ENCODE measurements around the gene LRRC46.
A peak's percentile ranks its signal among the peaks of the same experiment; 100 is the strongest.

Gene LRRC46

GRCh38 chr17:47830396-47831002, 971 bp upstream of the LRRC46 start:
- DNase-seq (ENCODE audit: low read depth), result no peak

- DNase-seq (ENCODE audit: low read depth), result no peak
Observed at GRCh38 chr17:47831934-47832327, 461 bp downstream of the LRRC46 start.

DNA sequence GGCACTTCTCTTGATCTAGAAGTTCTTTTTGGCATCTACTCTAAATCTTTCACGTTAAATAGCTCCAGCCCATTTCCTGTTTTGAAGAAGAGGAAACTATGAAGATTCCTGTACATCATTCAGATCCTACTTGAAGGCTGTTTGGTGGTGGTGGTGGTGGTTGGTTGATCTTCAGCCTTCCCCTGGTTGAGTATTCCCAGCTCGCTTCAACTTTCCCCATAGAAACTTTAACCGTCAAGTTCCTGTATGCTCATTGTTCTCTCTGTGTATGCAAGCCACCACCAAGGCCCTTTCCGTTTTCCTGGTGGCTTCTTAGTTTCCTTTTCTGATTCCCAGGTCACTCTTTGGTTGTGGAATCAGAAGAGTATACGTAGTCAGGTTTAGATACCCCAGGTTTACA, 3.3 kb downstream of the LRRC46 start:
- DNase-seq (ENCODE audit: low read depth), result no peak

GRCh38 chr17:47836601-47837000, 5.1 kb downstream of the LRRC46 start:
- no peak for DNase-seq (ENCODE audit: low read depth)

GRCh38 chr17:47837401-47838039, 6.0 kb downstream of the LRRC46 start:
- DNase-seq (ENCODE audit: low read depth), result peak; percentile 50

DNA sequence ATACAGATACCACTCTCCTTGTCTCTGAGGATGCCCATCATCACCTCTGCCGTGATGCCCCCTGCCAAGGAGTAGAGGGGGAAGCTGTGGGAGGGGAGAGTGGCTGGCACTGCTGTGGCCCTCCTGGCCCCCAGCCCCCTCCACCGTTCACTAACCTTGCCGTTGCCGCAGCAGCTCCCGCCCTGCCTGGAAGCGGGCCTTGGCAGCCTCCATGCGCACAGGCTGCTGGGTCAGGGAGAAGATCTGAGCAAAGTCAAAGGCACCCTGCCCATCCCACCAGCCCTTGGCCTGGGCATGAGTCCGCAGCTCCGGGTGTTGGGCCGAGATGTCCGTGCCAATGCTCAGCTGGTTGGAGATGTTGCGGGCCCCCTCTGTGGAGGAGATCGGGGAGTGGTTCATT, 7.2 kb downstream of the LRRC46 start:
- no peak for DNase-seq (ENCODE audit: low read depth)

DNA sequence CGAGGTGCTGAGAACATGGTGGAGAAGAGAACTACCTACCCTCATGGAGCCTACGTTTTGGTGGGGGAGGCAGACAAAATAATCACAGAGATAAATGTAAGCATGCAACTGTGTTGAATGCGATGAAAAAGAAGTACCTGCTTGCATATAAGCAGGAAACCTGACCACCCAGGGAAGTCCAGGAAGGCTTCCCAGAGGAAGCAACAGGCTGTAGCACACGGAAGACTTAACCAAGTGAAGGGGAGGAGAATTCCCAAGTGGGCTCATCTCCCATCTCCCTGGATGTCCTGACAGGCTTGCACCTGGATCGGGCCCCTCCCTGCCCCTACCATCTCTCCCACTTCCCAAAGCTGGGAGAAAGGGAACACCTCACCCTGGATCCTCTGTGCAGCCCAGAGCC, 7.6 kb downstream of the LRRC46 start:
- DNase-seq (ENCODE audit: low read depth), result no peak

- no peak for DNase-seq (ENCODE audit: low read depth)
Observed at GRCh38 chr17:47840001-47840741, 8.7 kb downstream of the LRRC46 start.

DNA sequence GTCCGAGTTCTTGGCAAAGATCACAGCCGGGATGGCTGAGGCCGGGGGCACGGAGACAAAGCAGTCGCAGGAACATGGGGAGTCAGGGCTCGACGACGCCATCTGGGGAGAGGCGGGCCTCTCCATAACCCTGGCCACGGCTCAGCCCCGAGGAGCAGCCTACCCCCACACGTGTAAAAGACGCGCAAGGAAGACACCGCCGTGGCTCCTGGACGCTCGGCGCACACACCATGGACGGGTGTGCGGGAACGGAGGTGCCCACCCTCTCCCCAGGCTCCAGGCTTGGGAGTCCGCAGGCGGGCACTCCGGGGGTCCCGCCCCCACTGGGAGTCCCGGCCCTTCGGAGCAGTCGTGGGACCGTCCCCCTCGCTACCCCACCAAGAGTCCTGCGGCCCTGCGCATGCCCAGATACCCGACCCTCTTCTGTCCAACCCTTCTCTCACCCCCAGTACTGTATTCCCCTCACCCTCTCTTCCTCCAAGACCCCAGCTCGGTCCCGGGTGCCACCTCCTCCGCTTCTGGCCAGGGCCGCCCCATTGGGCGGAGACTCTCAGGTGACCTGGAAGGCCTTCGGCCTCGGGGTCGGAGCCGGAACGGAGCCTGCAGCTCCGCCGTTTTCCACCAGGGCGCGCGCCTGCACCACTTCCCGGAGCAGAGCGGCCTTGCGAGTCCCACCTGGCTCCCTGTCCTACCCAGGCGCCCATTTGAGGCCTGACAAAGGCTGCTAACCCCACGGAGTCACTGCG, 9.4 kb downstream of the LRRC46 start, which contains the start of gene SCRN2:
Gene SCRN2 (minus strand): TSS at position 532 of the 746 bp plus-strand sequence. CDS start 430 bp downstream, at position 102.
- DNase-seq (ENCODE audit: low read depth), result peak; percentile 77

GRCh38 chr17:47841488-47842291, 10.2 kb downstream of the LRRC46 start:
- DNase-seq (ENCODE audit: low read depth), result no peak

GRCh38 chr17:47843391-47843730, 11.9 kb downstream of the LRRC46 start:
- DNase-seq (ENCODE audit: low read depth), result no peak

DNA sequence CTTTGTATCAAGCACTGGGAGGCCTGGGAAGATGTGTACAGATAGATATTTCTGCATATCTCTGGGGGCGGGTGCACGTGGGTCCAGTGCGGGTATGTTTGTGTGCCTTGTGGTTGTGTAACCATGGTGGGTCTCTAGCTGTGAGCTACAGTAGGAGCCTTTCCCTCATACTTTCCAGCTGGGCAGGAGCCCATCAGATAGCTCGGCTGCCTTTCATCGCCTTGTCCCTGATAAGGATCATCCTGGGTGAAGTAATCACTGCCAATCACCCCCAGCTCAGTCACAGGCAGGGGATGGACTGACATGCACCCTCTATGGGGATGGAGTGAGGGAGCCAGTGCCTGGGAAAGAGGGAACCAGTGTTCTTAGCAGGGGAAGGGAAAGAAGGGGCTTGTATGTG, 12.8 kb downstream of the LRRC46 start:
- DNase-seq (ENCODE audit: low read depth), result no peak

GRCh38 chr17:47844814-47845715, 13.6 kb downstream of the LRRC46 start:
- DNase-seq (ENCODE audit: low read depth), result no peak

- DNase-seq (ENCODE audit: low read depth), result no peak
Observed at GRCh38 chr17:47845716-47846075, 14.2 kb downstream of the LRRC46 start.

DNA sequence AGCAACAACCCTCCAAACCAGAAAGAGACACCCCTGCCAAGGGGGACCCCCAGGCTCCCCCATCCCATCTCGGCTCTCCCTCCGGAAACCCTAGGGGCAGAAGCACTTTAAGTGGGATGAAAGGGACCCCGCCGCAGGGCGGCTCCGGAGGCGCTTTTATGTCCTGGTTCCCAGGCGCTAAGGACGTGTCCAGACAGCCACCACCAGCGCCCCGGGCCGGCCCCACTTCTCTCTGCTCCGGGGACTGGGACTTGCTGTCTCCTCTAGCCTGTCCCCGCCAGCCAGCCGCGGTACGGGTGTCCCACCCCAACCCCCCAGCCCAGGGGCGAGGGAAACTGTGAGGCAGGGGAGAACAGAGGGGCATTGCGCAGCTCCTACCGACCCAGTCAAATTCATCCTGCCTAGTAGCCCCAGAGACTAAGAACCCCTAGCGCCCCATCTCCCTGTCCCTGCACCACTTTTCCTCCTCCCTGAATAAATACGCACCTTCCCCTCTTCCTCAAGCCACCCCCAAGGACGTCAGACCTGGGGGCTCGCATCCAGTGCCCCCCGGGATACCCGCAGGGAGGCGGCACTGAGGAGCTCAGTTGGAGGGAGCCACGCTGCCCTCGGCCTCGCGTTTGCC, 15.4 kb downstream of the LRRC46 start:
- no peak for DNase-seq (ENCODE audit: low read depth)

- DNase-seq (ENCODE audit: low read depth), result no peak
Observed at GRCh38 chr17:47847341-47848197, 16.1 kb downstream of the LRRC46 start.

DNA sequence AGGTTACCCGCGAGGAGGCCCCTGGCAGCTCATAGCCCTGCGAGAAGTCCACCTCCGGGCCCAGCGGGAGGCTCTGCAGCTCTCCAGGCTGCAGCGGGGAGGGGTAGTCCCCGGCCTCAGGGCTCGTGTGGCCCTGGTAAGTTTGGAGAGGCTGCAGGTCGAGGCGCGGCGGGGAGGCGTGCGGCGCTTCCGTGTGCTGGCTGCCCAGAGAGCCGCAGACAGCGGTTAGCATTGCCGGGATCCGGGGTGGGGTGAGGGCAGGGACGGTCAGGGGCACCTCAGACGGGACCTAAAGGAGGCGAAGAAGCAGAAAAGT, 16.7 kb downstream of the LRRC46 start:
- DNase-seq (ENCODE audit: low read depth), result no peak

DNA sequence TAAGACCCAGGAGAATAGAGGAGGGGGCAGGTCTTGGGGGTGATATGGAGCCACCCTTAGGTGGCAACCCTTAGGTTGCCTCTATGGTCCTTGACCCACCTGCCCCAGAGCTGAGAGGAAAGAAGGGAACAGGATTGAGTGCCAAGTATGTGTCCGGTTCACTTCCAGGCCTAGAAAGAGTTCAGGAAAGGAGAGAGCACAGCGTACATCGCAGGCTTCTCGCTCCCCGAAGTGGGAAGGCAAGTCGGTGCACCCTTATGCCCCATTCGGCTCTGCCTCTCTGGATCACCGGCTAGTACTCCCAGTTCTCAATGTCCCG, 18.9 kb downstream of the LRRC46 start:
- DNase-seq (ENCODE audit: low read depth), result no peak

DNA sequence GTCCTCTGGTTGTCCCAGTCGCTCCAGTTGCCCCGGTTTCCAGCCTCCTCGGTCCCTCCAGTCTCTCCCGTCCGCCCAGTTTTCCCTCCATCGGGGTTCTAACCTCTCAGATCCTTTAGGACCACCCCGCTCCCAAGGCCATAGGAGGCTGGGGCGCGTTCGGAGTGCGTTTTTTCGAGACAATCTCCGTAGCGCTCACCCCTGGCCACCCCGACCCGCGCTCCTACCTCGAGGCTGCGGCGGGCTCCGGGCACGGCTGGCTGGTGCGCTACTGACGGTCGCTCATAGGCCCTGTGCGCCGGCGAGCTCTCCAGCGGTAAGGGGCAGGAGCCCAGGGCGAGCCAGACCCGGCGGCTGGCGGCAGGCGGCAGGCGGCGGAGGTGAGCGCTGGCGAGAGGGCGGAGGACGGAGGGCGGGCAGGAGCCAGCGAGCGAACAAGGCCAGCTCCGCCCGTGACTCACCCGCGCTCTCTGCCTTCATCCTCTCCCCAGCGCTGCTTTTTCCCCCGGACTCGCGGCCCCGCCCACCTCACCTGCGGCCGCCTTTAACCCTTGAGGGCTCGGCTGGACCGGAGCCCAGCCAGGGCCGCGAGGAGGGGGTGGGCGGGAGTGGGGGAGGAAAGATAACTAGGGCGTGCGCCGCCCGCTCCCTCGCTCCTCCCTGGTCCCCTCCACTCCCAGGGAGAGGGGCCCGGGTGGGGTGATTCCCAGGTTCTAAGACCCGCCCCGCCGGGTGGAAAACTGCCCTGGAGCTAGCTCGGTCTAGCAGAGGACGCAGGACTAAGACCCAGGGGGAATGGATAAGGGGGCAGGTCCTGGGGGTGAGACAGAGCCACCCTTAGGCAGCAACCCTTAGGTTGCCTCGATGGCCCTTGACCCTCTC, 19.5 kb downstream of the LRRC46 start, which contains the start of gene SP6:
Gene SP6 (minus strand): TSS at position 472 of the 882 bp plus-strand sequence. CDS start 2,734 bp downstream, outside the sequence.
- DNase-seq (ENCODE audit: low read depth), result no peak
